Measurements from ENCODE around the gene CDC45.

Gene CDC45

GRCh38 chr22:19567157-19568009, 87.7 kb downstream of the CDC45 start:
- DNase-seq: no peak

- DNase-seq: no peak
Observed at GRCh38 chr22:19568337-19569275, 88.9 kb downstream of the CDC45 start.

GRCh38 chr22:19569276-19569640, 89.5 kb downstream of the CDC45 start:
- DNase-seq: no peak

GRCh38 chr22:19569976-19570375, 90.3 kb downstream of the CDC45 start:
- DNase-seq: no peak
